ENCODE data around the gene SLC25A28.
"Not testable (repeated sequence)": the region's sequence is repeated elsewhere in the genome, so short reads cannot be mapped to it uniquely, and the experiment has no call there.

Gene SLC25A28

DNA sequence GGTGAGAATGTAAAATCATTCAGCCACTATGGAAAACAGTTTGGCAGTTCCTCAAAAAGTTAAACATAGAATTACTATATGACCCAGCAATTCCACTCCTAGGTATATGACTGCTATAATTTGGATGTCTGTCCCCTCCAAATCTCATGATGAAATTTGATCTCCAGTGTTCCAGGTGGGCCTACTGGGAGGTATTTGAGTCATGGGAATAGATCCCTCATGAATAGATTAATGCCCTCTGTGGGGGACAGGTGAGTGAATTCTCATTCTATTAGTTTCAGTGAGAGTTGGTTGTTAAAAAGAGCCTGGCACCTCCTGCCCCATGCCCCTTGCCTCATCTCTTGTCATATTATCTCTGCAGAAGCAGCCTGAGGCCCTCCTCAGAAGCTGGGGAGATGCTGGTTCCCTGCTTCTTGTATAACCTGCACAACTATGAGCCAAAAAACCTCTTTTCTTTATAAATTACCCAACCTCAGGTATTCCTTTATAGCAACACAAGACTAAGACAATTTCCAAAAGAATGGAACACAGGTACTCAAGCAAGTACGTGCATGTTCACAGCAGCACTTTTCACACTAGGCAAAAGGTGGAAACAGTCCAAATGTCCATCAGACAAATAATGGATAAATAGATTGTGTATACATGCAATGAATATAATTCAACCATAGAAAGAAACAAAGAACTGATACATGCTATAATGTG lies 8.8 kb upstream of the SLC25A28 start:
- DNase-seq, result no peak

DNA sequence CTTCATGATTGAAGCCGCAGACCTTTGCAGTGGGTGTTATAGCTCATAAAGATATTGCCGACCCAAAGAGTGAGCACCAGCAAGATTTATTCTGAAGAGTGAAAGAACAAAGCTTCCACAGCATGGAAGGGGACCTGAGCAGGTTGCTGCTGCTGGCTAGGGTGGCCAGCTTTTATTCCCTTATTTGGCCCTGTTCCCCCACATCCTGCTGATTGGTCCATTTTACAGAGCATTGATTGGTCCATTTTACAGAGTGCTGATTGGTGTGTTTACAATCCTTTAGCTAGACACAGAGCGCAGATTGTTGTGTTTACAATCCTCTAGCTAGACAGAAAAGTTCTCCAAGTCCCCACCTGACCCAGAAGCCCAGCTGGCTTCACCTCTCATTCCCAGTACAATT lies 4.9 kb upstream of the SLC25A28 start:
- DNase-seq, result not testable (repeated sequence)

DNA sequence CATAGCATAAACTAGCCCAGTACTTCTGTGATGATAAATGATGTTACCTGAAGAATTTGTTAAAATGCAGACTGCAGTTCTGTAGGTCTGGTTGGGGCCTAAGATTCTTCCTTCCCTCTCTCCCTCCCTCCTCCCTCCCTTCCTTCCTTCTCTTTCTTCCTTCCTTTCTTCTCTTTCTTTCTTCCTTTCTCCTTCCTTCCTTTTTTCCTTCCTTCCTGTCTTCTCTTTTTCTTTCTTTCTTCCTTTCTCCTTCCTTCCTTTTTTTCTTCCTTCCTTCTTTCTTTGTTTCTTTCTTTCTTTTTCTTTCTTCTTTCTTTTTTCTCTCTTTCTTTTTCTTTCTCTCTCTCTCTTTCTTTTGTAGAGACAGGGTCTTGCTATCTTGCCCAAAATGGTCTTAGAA lies 3.7 kb upstream of the SLC25A28 start:
- DNase-seq, result no peak

DNA sequence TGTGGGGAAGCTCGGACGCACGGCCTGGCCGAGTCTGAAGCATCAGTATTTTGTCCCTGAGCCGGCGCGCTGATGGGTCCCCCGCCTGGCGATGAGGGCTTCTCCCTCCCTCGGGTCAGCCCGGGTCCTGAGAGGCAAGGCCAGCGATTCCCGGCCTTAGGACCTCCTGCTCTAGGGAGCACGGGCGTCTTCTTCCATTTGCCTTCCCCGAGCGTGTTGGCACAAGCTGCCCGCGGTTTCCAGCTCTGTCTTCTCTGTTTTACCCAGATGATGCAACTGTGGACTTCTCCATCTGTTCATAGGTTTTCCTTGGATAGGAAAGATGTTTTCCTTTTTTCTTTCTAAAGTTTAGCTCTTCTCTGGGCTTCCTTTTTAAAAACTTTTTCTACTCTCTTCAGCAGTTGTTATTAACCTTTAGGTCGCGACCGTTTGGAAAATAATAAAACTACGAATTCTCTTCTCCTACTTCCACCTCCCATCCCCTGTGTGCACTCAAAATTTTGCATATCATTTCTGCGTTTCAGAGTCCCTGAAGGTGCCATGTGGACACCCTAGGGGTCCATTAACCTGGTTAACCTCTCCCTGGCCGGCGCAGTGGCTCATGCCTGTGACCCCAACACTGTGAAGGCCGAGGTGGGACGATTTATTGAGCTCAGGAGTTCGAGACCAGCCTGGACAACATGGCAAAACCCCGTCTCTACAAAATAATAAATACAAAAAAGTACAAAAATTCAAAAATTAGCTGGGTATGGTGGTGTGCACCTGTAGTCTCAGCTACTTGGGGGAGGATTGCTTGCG lies 1.4 kb upstream of the SLC25A28 start:
- no peak for DNase-seq

DNA sequence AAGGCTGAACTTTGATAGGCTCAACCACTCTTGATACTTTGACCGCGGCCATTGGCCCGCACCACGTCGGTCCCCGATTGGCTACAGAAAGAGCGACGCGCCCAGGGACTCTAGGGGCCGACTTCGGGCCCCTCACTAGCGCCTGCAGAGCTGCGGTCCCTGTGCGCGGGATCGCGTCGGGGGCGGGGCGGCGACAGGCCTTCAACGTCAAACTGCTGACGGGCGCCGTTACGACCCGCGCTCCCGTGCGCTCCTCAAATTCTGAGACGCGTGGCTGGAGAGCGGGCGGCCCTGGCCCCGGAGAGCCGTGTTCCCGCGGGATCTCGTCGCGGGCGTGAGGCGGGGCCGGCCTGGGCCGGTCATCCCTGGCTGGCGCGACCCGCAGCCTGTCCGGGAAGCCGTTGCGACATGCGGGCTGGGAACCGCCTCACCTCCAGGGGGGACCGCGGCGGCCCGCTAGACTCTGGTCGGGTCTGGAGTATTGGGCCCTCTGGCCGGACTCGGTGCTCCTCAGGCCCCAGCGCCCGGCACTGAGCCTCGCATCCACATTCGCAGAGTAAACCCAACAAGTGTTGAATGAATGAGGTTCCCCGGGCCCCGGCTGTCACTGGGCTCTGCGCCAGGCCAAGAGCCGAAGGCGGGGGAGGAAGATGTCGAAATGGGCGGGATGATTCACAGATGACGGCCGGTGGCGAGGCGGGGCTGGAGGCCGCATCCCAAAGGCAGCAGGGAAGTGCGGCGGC lies 643 bp upstream of the SLC25A28 start:
- peak; percentile 77 for DNase-seq

DNA sequence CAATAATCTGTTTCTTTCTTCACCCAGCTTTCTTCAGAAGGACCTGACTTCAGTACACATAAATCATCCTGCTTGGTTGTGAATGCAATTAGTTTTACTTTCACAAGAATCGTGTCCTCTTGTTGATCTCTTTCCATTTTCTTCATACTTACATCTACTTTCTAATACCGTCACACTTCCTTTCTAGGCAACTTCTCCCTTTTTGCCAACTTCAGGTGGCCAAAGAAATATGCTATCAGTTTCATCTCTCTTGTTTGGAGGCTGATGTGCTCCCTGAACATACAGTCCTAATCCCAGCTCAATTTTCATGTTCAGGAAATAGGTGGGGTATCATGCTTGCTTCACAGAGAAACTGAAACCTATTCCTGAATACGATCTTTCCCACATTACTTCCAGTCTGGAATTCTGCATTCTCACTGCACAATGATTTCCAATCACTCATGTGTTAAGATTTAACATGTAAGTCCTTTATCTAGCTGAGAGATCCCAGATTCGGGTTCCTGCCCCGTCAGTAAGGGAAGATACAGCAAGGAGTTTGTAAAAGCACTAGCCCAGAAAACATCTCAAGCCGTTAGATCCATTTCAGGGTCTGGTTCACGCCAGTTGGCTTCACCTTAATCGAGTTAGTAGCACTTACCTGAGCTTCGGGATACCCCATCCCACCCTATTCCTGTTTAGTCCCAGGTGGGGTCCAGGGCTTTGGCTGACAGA lies 994 bp downstream of the SLC25A28 start:
- peak; percentile 26 for DNase-seq

DNA sequence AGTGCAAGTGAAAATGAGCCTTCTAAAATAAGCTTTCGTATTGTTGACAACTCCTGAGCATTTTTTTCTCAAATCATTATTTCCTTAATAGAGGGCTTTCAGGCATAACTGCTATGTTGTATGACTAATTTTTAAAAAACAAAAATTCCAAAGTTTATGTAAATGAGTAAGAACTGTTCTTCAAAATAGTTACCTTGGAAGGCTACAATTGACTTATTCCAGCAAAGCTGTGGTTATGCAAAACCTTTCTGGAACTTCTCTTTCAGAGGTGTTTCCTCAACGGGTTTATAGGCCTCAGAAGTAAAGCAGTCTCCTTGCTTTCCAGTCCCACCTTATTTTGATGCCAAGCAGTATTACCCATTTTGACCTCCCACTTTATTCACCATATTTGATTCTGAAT lies 2.5 kb downstream of the SLC25A28 start:
- no peak for DNase-seq

DNA sequence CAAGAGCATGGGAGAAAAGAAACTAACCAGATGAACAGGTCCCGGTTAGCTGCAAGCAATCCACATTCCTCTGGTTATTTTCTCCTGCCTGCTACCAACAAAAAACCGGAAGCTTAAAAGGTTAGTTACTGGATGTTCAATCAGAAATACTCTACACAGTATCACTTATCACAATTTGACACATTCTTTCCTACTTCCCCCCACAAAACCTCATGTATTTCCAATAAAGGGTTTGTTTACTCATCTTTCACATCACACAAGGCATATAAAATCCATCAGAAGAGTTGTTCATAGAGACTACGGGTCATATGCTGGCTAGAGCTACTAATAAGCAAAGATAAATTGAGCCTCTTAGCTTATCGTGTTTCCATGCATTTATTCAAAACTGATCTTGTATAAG lies 4.8 kb downstream of the SLC25A28 start:
- DNase-seq, result no peak

DNA sequence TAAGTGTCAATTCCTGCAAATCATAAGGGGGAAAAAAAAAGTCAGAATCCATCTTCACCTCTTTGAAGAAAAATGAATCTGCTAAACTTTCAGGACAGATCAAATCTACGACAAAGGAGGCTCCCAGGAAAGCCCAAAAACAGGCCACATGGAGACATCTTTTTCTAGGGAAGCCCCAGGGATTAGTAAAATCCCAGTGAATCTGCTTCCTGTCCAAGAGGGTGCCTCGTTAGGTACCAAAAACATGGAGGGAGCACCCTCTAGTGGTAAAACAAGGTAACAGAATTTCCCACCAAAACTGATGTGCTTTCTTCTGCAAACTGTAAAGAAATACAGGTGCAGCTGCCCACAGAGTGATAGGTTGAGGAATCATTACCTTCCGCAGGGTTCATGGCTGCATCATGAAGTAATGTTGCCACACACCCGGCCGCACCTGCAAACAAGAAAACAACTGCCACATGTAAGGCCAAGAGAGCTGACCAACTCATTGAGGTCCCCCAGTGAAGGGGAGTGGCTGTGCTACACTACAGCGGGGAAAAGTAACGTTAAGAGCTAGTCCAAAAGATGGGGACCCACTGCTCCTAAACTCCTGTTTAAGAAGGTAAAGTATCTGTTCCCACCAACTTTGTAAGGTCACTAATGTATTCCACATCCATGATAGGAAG lies 7.9 kb downstream of the SLC25A28 start:
- peak; percentile 73 for DNase-seq

DNA sequence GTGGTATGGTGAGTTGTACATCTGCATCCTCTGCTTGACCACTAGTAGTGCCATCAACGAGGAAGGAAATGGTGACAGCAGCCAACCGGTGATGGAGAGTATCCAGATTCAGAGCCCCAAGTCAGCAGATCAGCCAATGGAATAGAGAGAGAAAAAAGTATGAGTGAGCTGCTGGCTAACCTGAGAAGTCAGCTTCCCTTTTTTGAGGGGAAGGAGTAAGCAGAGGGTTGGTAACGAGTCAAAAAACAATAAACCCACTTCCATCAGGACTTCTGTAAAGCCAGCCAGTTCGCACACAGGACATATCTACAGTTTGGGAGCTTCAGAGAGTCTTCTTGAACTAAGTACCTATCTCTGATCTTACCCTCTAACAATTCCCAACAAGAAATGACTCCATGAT lies 8.9 kb downstream of the SLC25A28 start:
- DNase-seq, result no peak

DNA sequence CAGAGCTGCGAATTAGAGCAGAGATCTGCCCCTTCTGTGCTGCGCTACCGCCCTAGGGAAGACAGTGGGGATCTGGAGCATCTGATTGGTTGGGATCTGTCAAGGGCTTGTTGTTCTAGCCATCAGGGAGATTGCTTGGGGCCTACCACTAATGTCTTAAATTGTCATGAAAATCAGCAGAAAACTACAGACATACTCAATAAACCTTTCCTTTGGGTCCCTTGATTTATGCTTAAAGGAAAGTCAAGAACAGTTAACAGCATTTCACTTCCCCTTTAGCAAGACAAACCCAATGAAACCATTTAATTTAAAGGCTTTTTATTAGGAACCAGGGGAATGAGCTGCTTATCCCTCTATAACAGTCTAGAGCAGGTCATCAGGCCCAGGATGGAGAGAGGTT lies 10.0 kb downstream of the SLC25A28 start:
- no peak for DNase-seq

DNA sequence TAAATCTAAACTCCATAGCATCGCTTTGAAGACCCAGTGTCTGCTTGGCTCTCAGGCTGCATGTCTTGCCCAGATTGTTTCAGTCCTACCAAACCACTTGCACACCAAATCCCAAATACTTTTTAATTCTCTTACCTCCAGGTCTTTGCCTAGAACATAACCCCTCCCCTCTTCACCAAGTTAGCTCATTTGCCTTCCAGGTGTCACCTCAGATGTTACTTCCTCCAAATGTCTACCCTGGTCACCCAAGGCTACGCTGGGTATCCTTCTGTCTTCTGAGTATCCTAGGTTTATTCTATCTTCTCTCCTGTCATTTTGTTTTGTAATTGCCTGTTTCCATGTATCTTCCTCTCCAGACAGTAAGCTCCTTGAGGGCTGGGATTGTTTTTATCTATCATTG lies 11.1 kb downstream of the SLC25A28 start:
- no peak for DNase-seq

DNA sequence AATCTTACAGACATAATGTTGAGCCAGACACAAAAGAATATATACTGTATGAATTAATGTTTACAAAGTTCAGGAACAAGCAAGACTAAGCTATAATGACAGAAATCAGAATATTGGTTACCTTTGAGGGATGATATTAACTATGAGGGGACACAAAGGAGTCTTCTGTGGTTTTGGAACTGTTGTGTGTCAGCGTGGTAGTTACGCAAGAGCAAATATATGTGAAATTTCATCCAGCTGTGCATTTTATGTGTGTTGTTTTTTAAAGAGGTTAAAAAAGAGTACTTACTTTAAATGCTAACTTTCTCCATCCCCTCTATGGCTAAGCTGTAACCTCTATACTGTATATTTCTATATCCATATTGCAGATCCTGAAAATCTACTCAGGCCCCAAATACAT lies 14.9 kb downstream of the SLC25A28 start:
- DNase-seq, result no peak

DNA sequence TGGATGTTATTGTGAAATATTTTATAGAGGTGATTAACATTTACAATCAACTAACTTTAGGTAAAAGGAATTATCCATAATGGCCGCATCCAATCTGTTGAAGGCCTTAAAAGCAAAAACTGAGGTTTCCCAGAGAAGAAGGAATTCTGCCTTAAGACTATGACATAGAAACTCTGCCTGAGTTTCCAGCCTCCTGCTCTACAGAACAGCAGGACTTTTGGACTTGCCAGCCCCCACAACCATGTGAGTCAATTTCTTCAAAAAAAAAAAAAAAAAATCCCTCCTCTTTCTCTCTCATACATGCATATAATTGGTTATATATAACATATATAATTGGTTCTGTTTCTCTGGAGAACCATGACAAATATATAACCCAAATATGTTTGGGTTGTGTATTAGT lies 15.4 kb downstream of the SLC25A28 start:
- DNase-seq, result no peak

DNA sequence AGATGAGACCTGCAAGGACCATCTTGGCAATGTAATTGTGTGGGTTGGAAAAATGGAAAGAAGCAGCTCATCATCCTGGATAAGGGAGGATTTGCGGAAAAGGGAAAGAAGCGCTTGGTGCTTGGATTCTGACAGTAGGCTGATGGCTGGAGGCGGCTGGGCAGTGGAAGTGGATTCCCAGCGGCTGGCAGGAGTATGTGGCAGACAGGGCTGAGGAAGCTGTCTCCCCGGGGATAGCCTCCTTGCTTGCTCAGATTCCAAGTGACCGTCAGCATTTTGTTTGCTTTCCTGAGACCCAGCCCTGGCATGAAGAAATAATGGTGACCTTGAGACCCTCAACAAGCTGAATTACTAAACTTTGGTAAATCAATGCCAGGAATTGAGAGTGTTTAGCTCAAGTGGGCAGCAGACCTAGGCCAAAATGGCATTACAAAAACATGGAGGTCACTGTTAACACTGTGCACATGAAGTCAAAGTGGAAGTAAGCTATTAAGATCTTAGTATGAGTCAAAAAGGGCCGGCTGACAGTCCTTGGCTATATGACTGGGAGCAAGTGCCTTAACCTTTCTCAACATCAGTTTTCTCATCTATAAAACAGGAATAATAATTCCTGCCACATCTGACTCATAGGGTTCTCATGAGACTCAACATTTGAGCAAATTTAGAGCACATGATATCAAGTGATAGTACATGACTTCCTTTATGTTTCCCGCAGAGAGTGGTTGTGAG lies 21.3 kb downstream of the SLC25A28 start:
- no peak for DNase-seq

DNA sequence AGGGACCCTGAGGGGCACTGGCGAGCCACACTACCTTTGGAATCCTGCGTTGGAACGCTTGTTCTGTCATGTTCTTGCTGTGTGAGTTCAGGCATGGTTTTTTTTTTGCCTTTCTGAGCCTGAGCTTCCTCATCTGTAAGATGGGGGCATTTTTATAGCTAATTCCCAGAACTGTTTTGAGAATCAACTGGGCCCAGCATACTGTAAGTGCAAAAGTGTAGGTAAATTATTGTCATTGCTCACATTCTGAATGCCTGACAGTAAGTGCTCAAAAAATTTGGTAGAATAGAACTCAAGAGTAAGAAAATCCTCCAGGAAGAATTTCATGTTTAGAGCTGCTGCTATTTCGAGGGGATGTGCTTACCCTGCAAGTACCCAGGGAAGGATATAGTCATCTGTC lies 22.2 kb downstream of the SLC25A28 start:
- DNase-seq, result no peak

DNA sequence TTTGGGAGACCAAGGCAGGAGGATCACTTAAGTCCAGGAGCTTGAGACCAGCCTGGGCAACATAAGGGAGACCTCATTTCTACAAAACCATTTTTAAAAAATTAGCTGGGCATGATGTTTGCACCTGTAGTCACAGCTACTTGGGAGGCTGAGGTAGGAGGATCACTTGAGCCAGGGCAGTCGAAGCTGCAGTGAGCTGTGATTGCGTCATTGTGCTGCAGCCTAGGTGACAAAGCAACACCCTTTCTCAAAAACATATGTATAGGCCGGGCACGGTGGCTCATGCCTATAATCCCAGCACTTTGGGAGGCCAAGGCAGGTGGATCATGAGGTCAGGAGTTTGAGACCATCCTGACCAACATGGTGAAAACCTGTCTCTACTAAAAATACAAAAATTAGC lies 23.5 kb downstream of the SLC25A28 start:
- not testable (repeated sequence) for DNase-seq

DNA sequence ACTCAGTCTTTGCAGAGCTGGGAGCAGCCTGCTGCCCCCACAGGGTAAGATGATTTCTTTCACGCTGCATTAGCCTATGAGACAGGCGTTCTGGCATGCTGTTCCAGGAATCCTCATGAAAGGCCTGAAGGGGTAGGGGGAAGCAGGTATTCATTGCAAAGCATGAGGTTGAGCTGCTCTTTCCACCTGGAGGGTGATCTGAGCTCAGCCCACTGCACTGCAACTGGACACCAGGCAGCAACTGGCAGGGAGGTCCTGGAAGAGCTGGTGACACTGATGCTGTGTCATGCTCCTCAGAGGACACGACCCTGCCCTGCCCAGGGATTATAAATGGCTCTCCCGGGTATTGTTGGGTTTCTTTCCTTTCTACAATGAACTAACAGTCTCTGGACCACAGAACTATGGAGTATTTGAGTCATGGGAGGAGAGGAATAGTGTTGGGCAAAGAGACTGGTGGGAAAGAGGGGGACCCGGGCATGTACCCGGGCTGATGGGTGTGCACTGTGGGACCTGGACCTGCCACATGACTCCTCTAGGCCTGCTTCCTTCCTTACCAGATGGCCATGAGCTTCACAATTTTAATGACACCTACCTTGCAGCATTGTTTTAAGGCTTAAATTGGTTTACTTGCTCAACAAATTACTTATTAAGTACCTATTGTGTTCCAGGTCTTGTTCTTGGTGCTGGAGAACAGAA lies 24.3 kb downstream of the SLC25A28 start:
- DNase-seq, result no peak

DNA sequence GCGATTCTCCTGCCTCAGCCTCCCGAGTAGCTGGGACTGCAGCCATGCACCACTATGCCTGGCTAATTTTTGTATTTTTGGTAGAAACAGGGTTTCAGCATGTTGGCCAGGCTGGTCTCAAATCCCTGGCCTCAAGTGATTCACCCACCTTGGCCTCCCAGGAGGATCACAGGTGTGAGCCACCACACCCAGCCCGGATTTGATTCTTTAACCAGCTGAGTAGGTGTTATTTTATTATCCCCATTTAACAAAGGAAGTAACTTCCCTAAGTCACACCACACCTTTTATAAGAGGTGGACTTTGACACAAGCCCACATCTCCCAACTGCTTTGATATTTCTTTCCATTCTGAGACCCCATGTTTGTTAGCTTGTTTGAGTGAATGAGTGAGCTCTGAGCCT lies 25.0 kb downstream of the SLC25A28 start:
- DNase-seq, result no peak

DNA sequence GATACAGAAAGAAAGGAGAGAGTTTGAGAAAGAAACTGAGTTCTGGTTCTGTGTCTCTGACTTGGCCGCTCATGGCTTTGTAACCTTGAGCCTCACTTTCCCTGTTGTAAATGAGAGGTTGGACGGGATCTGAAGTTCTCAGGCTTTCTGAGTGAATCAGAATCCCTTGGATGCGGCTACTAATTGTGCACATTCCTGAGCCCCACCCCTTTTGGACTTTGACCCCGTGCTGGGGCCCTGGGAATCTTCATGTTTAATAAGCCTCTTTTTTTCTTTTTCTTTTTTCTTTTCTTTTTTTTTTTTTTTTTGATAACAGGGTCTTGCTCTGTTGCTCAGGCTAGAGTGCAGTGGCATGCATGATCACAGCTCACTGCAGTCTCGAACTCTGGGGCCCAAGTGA lies 26.9 kb downstream of the SLC25A28 start:
- DNase-seq, result no peak

DNA sequence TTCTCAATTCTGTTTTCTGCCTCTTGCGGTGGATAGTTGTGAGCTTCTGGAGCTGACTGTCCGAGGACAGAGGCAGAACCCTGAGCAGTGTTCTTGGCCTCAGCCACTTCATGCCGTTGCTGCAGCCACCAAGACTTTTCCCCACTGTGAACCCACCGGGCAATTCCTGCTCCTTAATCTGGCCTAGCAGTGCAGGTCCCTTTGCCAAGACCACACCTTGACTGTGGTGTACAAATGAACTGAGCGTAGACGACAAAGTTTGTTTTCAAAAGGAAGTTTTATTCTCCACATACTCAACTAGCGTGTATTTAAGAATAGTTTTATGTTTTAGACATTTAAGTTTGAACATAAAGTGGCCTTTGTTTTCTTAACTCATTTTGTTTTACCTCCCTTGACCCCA lies 29.4 kb downstream of the SLC25A28 start:
- DNase-seq, result no peak

Data from CD4-positive, alpha-beta T cell treated with Interleukin-4 for 4 hours (primary cell).